Heart left ventricle (tissue), 13 donors: ENCODE results near the gene HMCN2.

Experiments used
- CTCF ChIP-seq, 12 donors: fragments of 200-600 bp; sonication (generic) in 4 of 12; IDR thresholded peaks; one replicate each; pipeline versions ENCODE4 v1.5.0 to v1.8.0; 2018 to 2022; ENCODE audit warnings: antibody characterized with exemption in 12 of 12, mild to moderate bottlenecking in 5 of 12
- POLR2A ChIP-seq, 2 donors: fragments of 450-650 bp; IDR thresholded peaks; one replicate each; pipeline ENCODE4 v1.6.1; 2017; ENCODE audit warnings: antibody characterized with exemption in 2 of 2, mild to moderate bottlenecking in 2 of 2, moderate library complexity in 2 of 2
- donor health status: ischemic (EF 13 %, LVEDD 7.1; RV severe dilation, severe dysfunction).
- donor health status: DM: no; HTN: yes; CAD: no.
- donor health status: DM: no; HTN: no; CAD: no.
- donor health status: ischemic (EF 25% LVEDD 6.9; RV normal size, moderate dysfunction).
- donor health status: ischemic (EF 25% LVEDD 5.7; RV mildly dilated, moderate dysfunction).
- donor health status: ischemic (EF 35%, LVEDD 5.7; RV mildly dilated, moderate dysfunction).
- donor health status: nonischemic (EF 11% LVEDD 7.7; RV severe dilation, severe dysfunction).
- donor health status: DM: yes; HTN: yes; CAD: no.
- donor health status: PGD.
- donor health status: ischemic (EF 29% LVEDD 5.4; RV normal size, mild dysfunction).
- donor health status: nonischemic (EF 23%, LVEDD 6.1; RV moderate dilation, normal function).

DNA sequence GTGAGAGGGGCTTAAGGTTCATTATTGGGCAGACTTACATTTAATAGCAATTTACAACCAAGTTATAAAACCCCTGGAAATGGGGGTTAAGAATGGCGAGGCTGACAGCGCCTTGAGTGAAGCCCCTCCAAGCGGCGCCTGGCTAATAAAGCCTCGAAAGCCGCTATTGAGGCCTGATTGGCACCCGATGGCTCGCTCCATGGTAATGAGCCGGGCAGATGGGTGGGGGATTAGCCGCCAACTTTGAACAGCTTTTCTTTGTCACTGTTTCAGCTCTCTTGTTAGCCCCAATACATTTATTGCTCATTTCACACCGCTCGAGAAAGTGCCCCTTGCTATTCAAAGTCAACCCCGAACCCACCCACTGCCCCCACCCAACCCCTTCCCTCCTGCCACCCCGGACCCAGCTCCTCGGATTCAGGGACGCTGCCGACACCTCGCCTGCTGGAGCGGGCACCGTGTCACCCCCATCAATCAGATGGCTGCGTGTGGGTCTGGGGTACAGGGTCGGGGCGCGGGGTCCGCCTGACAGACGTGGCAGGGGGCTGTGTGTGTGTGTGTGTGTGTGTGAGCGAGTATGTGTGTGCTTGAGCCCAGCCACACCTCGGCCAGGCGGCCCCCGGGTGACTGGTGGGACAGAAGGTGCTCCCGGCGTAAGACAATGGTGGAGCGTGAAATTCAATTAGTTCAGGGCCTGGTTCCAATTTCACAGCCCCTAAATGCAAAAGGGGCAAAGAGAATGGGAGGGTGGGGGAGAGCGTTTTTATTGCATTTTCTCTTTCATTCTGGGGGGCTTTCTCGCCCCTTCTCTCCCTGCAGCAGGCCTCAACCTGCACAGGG, 213.4 kb downstream of the HMCN2 start:
- TF ChIP-seq CTCF (IDR thresholded peaks at IDR 0.05) = no peak
- TF ChIP-seq POLR2A (IDR thresholded peaks at IDR 0.05) = no peak
